Astrocyte (in vitro differentiated cells and primary cell): Measurements from ENCODE around the gene KLHL10. TPM values are rescaled to one million over a fixed set of nuclear protein-coding genes. Genes with fewer than 3 reads are reported as not detected.

Source experiments
- DNase-seq: peaks from one replicate; pipeline ENCODE4 v3.0.0-alpha.2; 2010; ENCODE audit warnings: low read depth
- FAIRE-seq: peaks from 2 replicates; lab custom pipeline; 2011; peaks lifted over from hg19 to GRCh38; lab: Jason Lieb, UNC
- H2AFZ ChIP-seq: 2 replicates; pipeline ENCODE4 v1.6.0; 2012; ENCODE audit warnings: low read depth, low read length, inconsistent platforms
- H3K27ac ChIP-seq: 2 replicates; pipeline ENCODE4 v1.5.1; 2011; ENCODE audit warnings: low read depth, low read length, inconsistent platforms
- H3K27me3 ChIP-seq: 2 replicates; pipeline ENCODE4 v1.6.0; 2011; ENCODE audit warnings: low read length, inconsistent platforms; ENCODE audit not compliant: insufficient read depth
- H3K36me3 ChIP-seq: 2 replicates; pipeline ENCODE4 v1.5.1; 2011; ENCODE audit warnings: low read length, inconsistent platforms; ENCODE audit not compliant: insufficient read depth
- H3K4me1 ChIP-seq: 2 replicates; pipeline ENCODE4 v1.5.1; 2011; ENCODE audit warnings: low read length, inconsistent platforms; ENCODE audit not compliant: insufficient read depth
- H3K4me2 ChIP-seq: 2 replicates; pipeline ENCODE4 v1.6.0; 2012; ENCODE audit warnings: low read length, inconsistent platforms
- H3K4me3 ChIP-seq: 2 replicates; pipeline ENCODE4 v1.5.1; 2011; ENCODE audit warnings: low read depth, mild to moderate bottlenecking, low read length, inconsistent platforms; ENCODE audit not compliant: insufficient read depth
- H3K79me2 ChIP-seq: 2 replicates; pipeline ENCODE4 v1.6.0; 2012; ENCODE audit warnings: mild to moderate bottlenecking, low read length, inconsistent platforms; ENCODE audit not compliant: insufficient read depth
- H3K9ac ChIP-seq: 2 replicates; pipeline ENCODE4 v1.6.0; 2012; ENCODE audit warnings: mild to moderate bottlenecking, low read length, inconsistent platforms
- H3K9me3 ChIP-seq: 2 replicates; pipeline ENCODE4 v1.5.1; 2012; ENCODE audit warnings: low read depth, mild to moderate bottlenecking, low read length, inconsistent platforms; ENCODE audit not compliant: insufficient read depth
- H4K20me1 ChIP-seq: 2 replicates; pipeline ENCODE4 v1.6.0; 2012; ENCODE audit warnings: low read length, inconsistent platforms; ENCODE audit not compliant: insufficient read depth
- H3K27ac Mint-ChIP-seq: one replicate; pipeline ENCODE4 v1.8.0; 2021; ENCODE audit warnings: mild to moderate bottlenecking, mixed read lengths; ENCODE audit not compliant: unreplicated experiment
- H3K27me3 Mint-ChIP-seq: one replicate; pipeline ENCODE4 v1.8.0; 2021; ENCODE audit warnings: low read depth, mixed read lengths; ENCODE audit not compliant: unreplicated experiment
- H3K36me3 Mint-ChIP-seq: one replicate; pipeline ENCODE4 v1.8.0; 2021; ENCODE audit warnings: low read depth, mixed read lengths; ENCODE audit not compliant: unreplicated experiment
- H3K4me1 Mint-ChIP-seq: one replicate; pipeline ENCODE4 v1.8.0; 2021; ENCODE audit warnings: low read depth, mixed read lengths; ENCODE audit not compliant: unreplicated experiment
- H3K4me3 Mint-ChIP-seq: one replicate; pipeline ENCODE4 v1.8.0; 2021; ENCODE audit warnings: mild to moderate bottlenecking, moderate library complexity, mixed read lengths; ENCODE audit not compliant: unreplicated experiment
- H3K9me3 Mint-ChIP-seq: one replicate; pipeline ENCODE4 v1.8.0; 2021; ENCODE audit warnings: mild to moderate bottlenecking, mixed read lengths; ENCODE audit not compliant: unreplicated experiment
- EZH2 ChIP-seq: IDR thresholded peaks from 2 replicates; pipeline ENCODE4 v1.6.1; 2012; ENCODE audit warnings: mild to moderate bottlenecking, low read length, inconsistent platforms; ENCODE audit not compliant: insufficient read depth
- total RNA-seq: library from RNA; stranded (reverse); gene quantifications from 2 replicates; pipeline ENCODE4 v1.2.1, GENCODE V29; 2021
- TF ChIP-seq, protein P1 (sequence below): IDR thresholded peaks from 2 replicates; pipeline ENCODE4 v1.5.1; 2011; ENCODE audit warnings: low read depth, mild to moderate bottlenecking, inconsistent platforms, low read length, moderate library complexity; ENCODE audit not compliant: insufficient read depth

The KLHL10 gene
- total RNA-seq, 1 donor from 2014 or later: not detected

DNA sequence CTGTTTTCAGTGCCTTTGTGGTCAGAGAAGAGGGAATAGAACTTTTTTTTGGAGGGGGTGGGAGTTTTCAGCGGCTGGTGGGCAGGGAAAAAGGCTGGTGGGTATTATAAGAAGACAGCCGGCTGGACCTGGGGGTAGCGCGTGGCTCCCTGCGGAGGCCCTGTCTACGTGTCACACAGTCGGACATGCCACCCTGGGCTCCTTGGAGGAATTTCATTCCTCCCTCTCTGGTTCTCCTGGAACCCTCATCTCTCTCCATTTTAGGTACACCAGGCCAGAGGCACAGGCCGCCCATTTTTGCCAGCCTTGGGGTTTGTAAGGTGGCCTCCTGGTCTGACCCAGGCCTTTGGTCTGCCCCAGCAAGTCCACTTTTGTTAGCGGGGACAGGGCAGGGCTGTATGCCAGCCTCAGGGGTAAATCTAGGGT is 23.9 kb upstream of the KLHL10 start:
- H3K4me3 Mint-ChIP-seq: peak overlapping the region; percentile 98
- peak overlapping the region; percentile 76 for H3K27ac ChIP-seq

DNA sequence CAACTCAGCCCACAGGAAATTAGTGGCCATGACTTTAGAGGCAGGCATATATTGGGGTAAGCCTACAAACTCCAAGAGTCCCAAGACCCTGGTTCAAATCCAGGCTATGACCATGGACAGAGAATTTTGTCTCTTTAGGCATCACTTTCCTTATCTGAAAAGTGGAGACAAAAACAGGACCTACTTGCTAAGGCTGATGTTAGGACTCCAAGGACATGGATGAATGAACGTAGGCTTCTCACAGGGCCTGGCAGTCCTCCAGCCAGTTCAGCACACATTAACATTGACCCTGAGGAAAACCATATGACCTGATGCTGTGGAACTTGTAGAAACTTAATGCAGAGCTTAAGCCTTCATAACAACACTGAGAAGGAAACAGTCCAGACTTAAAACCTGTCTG is 23.4 kb upstream of the KLHL10 start:
- H3K36me3 Mint-ChIP-seq: peaks cover 11% of the 10 kb centered on the region
- FAIRE-seq (no peak), DNase-seq (peak; percentile 26)
- peaks cover 67% of the 10 kb centered on the region for H4K20me1 ChIP-seq
- peak overlapping the region; percentile 93 for H3K4me3 ChIP-seq
- peak overlapping the region; percentile 99 for H3K27ac Mint-ChIP-seq
- peaks cover 80% of the 10 kb centered on the region for H3K79me2 ChIP-seq
- H3K9ac ChIP-seq: peak overlapping the region; percentile 96
- H3K27me3 ChIP-seq: no peaks in the 10 kb centered on the region
- H3K4me1 ChIP-seq: peaks cover 36% of the 10 kb centered on the region
- no peaks in the 10 kb centered on the region for H3K27me3 Mint-ChIP-seq
- H3K36me3 ChIP-seq: peaks cover 10% of the 10 kb centered on the region
- TF ChIP-seq EZH2: no peak
- TF ChIP-seq, protein P1, sequence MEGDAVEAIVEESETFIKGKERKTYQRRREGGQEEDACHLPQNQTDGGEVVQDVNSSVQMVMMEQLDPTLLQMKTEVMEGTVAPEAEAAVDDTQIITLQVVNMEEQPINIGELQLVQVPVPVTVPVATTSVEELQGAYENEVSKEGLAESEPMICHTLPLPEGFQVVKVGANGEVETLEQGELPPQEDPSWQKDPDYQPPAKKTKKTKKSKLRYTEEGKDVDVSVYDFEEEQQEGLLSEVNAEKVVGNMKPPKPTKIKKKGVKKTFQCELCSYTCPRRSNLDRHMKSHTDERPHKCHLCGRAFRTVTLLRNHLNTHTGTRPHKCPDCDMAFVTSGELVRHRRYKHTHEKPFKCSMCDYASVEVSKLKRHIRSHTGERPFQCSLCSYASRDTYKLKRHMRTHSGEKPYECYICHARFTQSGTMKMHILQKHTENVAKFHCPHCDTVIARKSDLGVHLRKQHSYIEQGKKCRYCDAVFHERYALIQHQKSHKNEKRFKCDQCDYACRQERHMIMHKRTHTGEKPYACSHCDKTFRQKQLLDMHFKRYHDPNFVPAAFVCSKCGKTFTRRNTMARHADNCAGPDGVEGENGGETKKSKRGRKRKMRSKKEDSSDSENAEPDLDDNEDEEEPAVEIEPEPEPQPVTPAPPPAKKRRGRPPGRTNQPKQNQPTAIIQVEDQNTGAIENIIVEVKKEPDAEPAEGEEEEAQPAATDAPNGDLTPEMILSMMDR: no peak
- peak overlapping the region; percentile 96 for H3K4me2 ChIP-seq
- H3K9me3 ChIP-seq: no peaks in the 10 kb centered on the region
- H3K27ac ChIP-seq: peak overlapping the region; percentile 76
- H2AFZ ChIP-seq: no peak overlapping the region
- H3K4me3 Mint-ChIP-seq: peak overlapping the region; percentile 98
- H3K4me1 Mint-ChIP-seq: peaks cover 22% of the 10 kb centered on the region
- H3K9me3 Mint-ChIP-seq: no peaks in the 10 kb centered on the region

More for the DNA sequence above, 23.9 kb upstream of the KLHL10 start:
- peak overlapping the region; percentile 99 for H3K27ac Mint-ChIP-seq
- FAIRE-seq (no peak), DNase-seq (no peak)
- H4K20me1 ChIP-seq: peaks cover 67% of the 10 kb centered on the region
- H3K9me3 Mint-ChIP-seq: no peaks in the 10 kb centered on the region
- H3K4me2 ChIP-seq: peak overlapping the region; percentile 96
- peaks cover 12% of the 10 kb centered on the region for H3K36me3 Mint-ChIP-seq
- H3K4me1 Mint-ChIP-seq: peaks cover 22% of the 10 kb centered on the region
- no peaks in the 10 kb centered on the region for H3K9me3 ChIP-seq
- H3K4me1 ChIP-seq: peaks cover 36% of the 10 kb centered on the region
- peak overlapping the region; percentile 96 for H3K9ac ChIP-seq
- no peak for TF ChIP-seq EZH2
- TF ChIP-seq, protein P1: no peak
- H3K27me3 Mint-ChIP-seq: no peaks in the 10 kb centered on the region
- H3K27me3 ChIP-seq: no peaks in the 10 kb centered on the region
- H3K79me2 ChIP-seq: peaks cover 85% of the 10 kb centered on the region
- peak overlapping the region; percentile 93 for H3K4me3 ChIP-seq
- peaks cover 10% of the 10 kb centered on the region for H3K36me3 ChIP-seq
- peak overlapping the region; percentile 97 for H2AFZ ChIP-seq

DNA sequence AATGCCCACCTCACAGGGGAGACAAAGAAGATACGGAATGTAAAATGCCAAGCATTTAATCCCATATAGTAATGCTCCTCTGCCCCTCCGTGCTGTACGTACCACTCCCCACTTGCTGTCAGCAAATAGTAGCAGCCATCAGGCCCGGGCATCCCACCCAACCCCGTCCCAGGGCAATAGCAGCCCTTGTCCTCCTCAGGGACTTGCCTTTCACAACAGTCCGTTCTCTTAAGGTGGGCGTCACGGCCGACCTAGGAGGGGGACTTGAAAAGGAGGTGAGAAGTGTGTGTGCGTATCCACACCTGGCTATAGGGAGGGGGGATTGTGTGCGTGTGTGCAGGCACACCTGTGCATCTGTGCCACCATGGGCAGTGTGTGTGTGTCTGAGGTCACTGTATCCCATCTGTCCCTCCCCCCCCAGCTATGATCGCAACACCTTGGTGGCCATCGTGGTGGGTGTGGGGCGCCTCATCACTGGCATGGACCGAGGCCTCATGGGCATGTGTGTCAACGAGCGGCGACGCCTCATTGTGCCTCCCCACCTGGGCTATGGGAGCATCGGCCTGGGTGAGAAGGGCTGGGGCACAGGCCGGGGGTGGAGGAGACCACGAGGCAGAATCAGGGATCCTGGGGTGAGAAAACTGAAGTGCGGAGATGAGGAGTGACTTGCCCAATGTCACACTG is 20.8 kb upstream of the KLHL10 start:
- Histone ChIP-seq H3K27me3 (no peaks in the 10 kb centered on the region), H3K4me2 (peak overlapping the region; percentile 41), H3K4me1 (peaks cover 22% of the 10 kb centered on the region), H2AFZ (no peak overlapping the region), H3K79me2 (peaks cover 58% of the 10 kb centered on the region), H3K36me3 (peaks cover 19% of the 10 kb centered on the region), H3K27ac (no peak overlapping the region), H3K9me3 (no peaks in the 10 kb centered on the region), H3K9ac (no peak overlapping the region), H3K4me3 (no peak overlapping the region), H4K20me1 (peaks cover 68% of the 10 kb centered on the region)
- no peaks in the 10 kb centered on the region for H3K27me3 Mint-ChIP-seq
- H3K4me1 Mint-ChIP-seq: peaks cover 10% of the 10 kb centered on the region
- H3K36me3 Mint-ChIP-seq: peaks cover 11% of the 10 kb centered on the region
- no peak for DNase-seq
- peak overlapping the region; percentile 58 for H3K27ac Mint-ChIP-seq
- no peaks in the 10 kb centered on the region for H3K9me3 Mint-ChIP-seq
- FAIRE-seq: no peak
- no peak for TF ChIP-seq EZH2
- TF ChIP-seq, protein P1: no peak
- peak overlapping the region; percentile 66 for H3K4me3 Mint-ChIP-seq
